SU-DHL-6 (cell line): ENCODE data around the gene ZNF664.

ENCODE experiments used
- CTCF ChIP-seq: fragments of 200-600 bp; sonication (generic); IDR thresholded peaks from one replicate; pipeline ENCODE4 v1.5.1; 2017; ENCODE audit warnings: antibody characterized with exemption, mild to moderate bottlenecking, low read length, moderate library complexity; ENCODE audit not compliant: insufficient read depth, poor library complexity, severe bottlenecking
- EZH2phosphoT487 ChIP-seq: fragments of 200-600 bp; sonication (generic), shearing (Covaris generic); conservative IDR thresholded peaks from 2 replicates; pipeline ENCODE4 v1.6.1; 2018; ENCODE audit warnings: mild to moderate bottlenecking, antibody characterized with exemption, low read length, moderate library complexity, mixed read lengths

- TF ChIP-seq EZH2phosphoT487 (no peak), CTCF (no peak)
Observed at GRCh38 chr12:123971770-123972456, 1.1 kb upstream of the ZNF664 start.
